Fibroblast of lung (primary cell): ENCODE measurements around the gene NET1. TPM values are rescaled to one million over a fixed set of nuclear protein-coding genes. Genes with fewer than 3 reads are reported as not detected.

Experiments
- DNase-seq, 2 donors: peaks; one replicate each; pipeline versions ENCODE4 v3.0.0 to v3.0.0-alpha.2; 2010; ENCODE audit warnings: low read depth in 2 of 2
- H2AFZ ChIP-seq: 2 replicates; pipeline ENCODE4 v1.5.1; 2012; ENCODE audit warnings: low read length, control low read depth, inconsistent platforms
- H3K27ac ChIP-seq: 2 replicates; pipeline ENCODE4 v1.5.1; 2011; ENCODE audit warnings: low read length, control low read depth; ENCODE audit not compliant: insufficient read depth
- H3K27me3 ChIP-seq: 2 replicates; pipeline ENCODE4 v1.5.1; 2011; ENCODE audit warnings: mild to moderate bottlenecking, low read length; ENCODE audit not compliant: control insufficient read depth, insufficient read depth
- H3K36me3 ChIP-seq: 2 replicates; pipeline ENCODE4 v1.5.1; 2011; ENCODE audit warnings: low read length; ENCODE audit not compliant: control insufficient read depth, insufficient read depth
- H3K4me1 ChIP-seq: 2 replicates; pipeline ENCODE4 v1.5.1; 2011; ENCODE audit warnings: low read length; ENCODE audit not compliant: control insufficient read depth, insufficient read depth; ENCODE audit errors: extremely low read depth
- H3K4me2 ChIP-seq: 2 replicates; pipeline ENCODE4 v1.5.1; 2011; ENCODE audit warnings: low read length, control low read depth; ENCODE audit not compliant: insufficient read depth; ENCODE audit errors: extremely low read depth
- H3K4me3 ChIP-seq, 4 experiments: fragments of 200-600 bp in 1 of 4; sonication (generic) in 1 of 4; replicated peaks in 1 of 4; 2 replicates each; pipeline ENCODE4 v1.5.1; 2011 to 2016; ENCODE audit warnings: low read length in 4 of 4, low read depth in 3 of 4, mild to moderate bottlenecking in 3 of 4, control low read depth in 2 of 4, inconsistent platforms in 1 of 4, mixed read lengths in 1 of 4; ENCODE audit not compliant: insufficient read depth in 1 of 4; ENCODE audit errors: control extremely low read depth in 1 of 4
- H3K79me2 ChIP-seq: 2 replicates; pipeline ENCODE4 v1.5.1; 2012; ENCODE audit warnings: mild to moderate bottlenecking, low read length, inconsistent platforms; ENCODE audit not compliant: control insufficient read depth, insufficient read depth
- H3K9ac ChIP-seq: 2 replicates; pipeline ENCODE4 v1.5.1; 2011; ENCODE audit warnings: mild to moderate bottlenecking, low read length, control low read depth; ENCODE audit not compliant: insufficient read depth
- H3K9me3 ChIP-seq: 2 replicates; pipeline ENCODE4 v1.5.1; 2012; ENCODE audit warnings: low read depth, low read length; ENCODE audit not compliant: control insufficient read depth, insufficient read depth
- H4K20me1 ChIP-seq: 2 replicates; pipeline ENCODE4 v1.5.1; 2011; ENCODE audit warnings: low read length; ENCODE audit not compliant: control insufficient read depth, insufficient read depth; ENCODE audit errors: extremely low read depth
- CTCF ChIP-seq, 2 donors: IDR thresholded peaks in 1 of 2; conservative IDR thresholded peaks in 1 of 2; 1 replicate in 1 of 2; 2 replicates in 1 of 2; pipeline ENCODE4 v1.5.1; 2011 to 2012; ENCODE audit warnings: low read length in 2 of 2, control low read depth in 1 of 2, inconsistent platforms in 1 of 2, low read depth in 1 of 2, mild to moderate bottlenecking in 1 of 2
- EZH2 ChIP-seq: IDR thresholded peaks from 2 replicates; pipeline ENCODE4 v1.5.1; 2012; ENCODE audit warnings: low read length, control low read depth, mild to moderate bottlenecking; ENCODE audit errors: missing control alignments
- polyA plus RNA-seq, 2 donors: library from polyadenylated mRNA; depleted of rRNA in 1 of 2; stranded (reverse) in 1 of 2; unstranded in 1 of 2; fragments of >200 nt; gene quantifications; 2 replicates each; pipeline ENCODE4 v1.2.1, GENCODE V29; 2011 to 2012; ENCODE audit warnings: missing spikeins in 1 of 2
- total RNA-seq: library from RNA; depleted of rRNA; stranded (reverse); fragments of >200 nt; gene quantifications from 2 replicates; pipeline ENCODE4 v1.2.1, GENCODE V29; 2014

NET1 gene
- total and polyA plus RNA-seq, 2 donors (not counting 1 experiment from before 2014, with no cell fraction given) = 7.2 to 45.4 TPM

GRCh38 chr10:5476918-5477525, 64.7 kb downstream of the NET1 start:
- H3K27ac ChIP-seq = no peak overlapping the region
- no peaks in the 10 kb centered on the region for H3K36me3 ChIP-seq
- DNase-seq = no peak
- TF ChIP-seq EZH2 (no peak), CTCF (conservative IDR thresholded peaks at IDR 0.05 in 1 of 2, IDR thresholded peaks at IDR 0.05 in 1 of 2; ENCODE audit: low read depth in 1 of 2, low read length in 2 of 2) (no peak)
- H2AFZ ChIP-seq = no peak overlapping the region
- H3K4me3 ChIP-seq = no peak overlapping the region
- no peaks in the 10 kb centered on the region for H4K20me1 ChIP-seq
- no peak overlapping the region for H3K9ac ChIP-seq
- no peaks in the 10 kb centered on the region for H3K27me3 ChIP-seq
- no peaks in the 10 kb centered on the region for H3K79me2 ChIP-seq
- no peaks in the 10 kb centered on the region for H3K4me1 ChIP-seq
- no peaks in the 10 kb centered on the region for H3K9me3 ChIP-seq
- no peak overlapping the region for H3K4me2 ChIP-seq

GRCh38 chr10:5477948-5478693, 65.8 kb downstream of the NET1 start:
- no peaks in the 10 kb centered on the region for H3K79me2 ChIP-seq
- H3K27me3 ChIP-seq = no peaks in the 10 kb centered on the region
- no peaks in the 10 kb centered on the region for H3K9me3 ChIP-seq
- H3K4me2 ChIP-seq = no peak overlapping the region
- H2AFZ ChIP-seq = no peak overlapping the region
- H3K27ac ChIP-seq = no peak overlapping the region
- no peak overlapping the region for H3K9ac ChIP-seq
- no peaks in the 10 kb centered on the region for H4K20me1 ChIP-seq
- no peaks in the 10 kb centered on the region for H3K4me1 ChIP-seq
- TF ChIP-seq EZH2 (no peak), CTCF (conservative IDR thresholded peaks at IDR 0.05 in 1 of 2, IDR thresholded peaks at IDR 0.05 in 1 of 2; ENCODE audit: low read depth in 1 of 2, low read length in 2 of 2) (no peak)
- no peaks in the 10 kb centered on the region for H3K36me3 ChIP-seq
- DNase-seq = no peak
- H3K4me3 ChIP-seq = no peak overlapping the region

- Histone ChIP-seq H3K79me2 (no peaks in the 10 kb centered on the region), H4K20me1 (no peaks in the 10 kb centered on the region)
- no peak for TF ChIP-seq CTCF (conservative IDR thresholded peaks at IDR 0.05 in 1 of 2, IDR thresholded peaks at IDR 0.05 in 1 of 2; ENCODE audit: low read depth in 1 of 2, low read length in 2 of 2)
- TF ChIP-seq EZH2 = no peak
Observed at GRCh38 chr10:5478694-5479305, 66.4 kb downstream of the NET1 start.

More at GRCh38 chr10:5478694-5479305, 66.4 kb downstream of the NET1 start:
- Histone ChIP-seq H3K27me3 (no peaks in the 10 kb centered on the region), H2AFZ (no peak overlapping the region), H3K4me1 (no peaks in the 10 kb centered on the region), H3K27ac (no peak overlapping the region), H3K9ac (no peak overlapping the region), H3K4me3 (no peak overlapping the region), H3K9me3 (no peaks in the 10 kb centered on the region), H3K4me2 (no peak overlapping the region), H3K36me3 (no peaks in the 10 kb centered on the region)
- no peak for DNase-seq
